Neural cell (in vitro differentiated cells): ENCODE results near the gene COPS9. TPM values are rescaled to one million over a fixed set of nuclear protein-coding genes. Genes with fewer than 3 reads are reported as not detected.
A peak's percentile ranks its signal among the peaks of the same experiment; 100 is the strongest.

Experiments used
- H2AFZ ChIP-seq: fragments of 200-600, 300-800 bp; sonication (generic), shearing (Covaris generic); 2 replicates; pipeline ENCODE4 v1.6.0; 2014; ENCODE audit warnings: low read depth, mild to moderate bottlenecking, antibody characterized with exemption, low read length, moderate library complexity
- H3F3A ChIP-seq: fragments of 200-600 bp; shearing (Covaris generic); 2 replicates; pipeline ENCODE4 v1.6.1; 2016; ENCODE audit warnings: mild to moderate bottlenecking, moderate library complexity, mixed read lengths, antibody characterized with exemption, low read length; ENCODE audit not compliant: insufficient read depth, poor library complexity, severe bottlenecking
- H3K27ac ChIP-seq: fragments of 200-600, 300-800 bp; sonication (generic), shearing (Covaris generic); 2 replicates; pipeline ENCODE4 v1.5.1; 2014; ENCODE audit warnings: mild to moderate bottlenecking, low read length, moderate library complexity
- H3K27me3 ChIP-seq: fragments of 300-800, 200-600 bp; sonication (generic), shearing (Covaris generic); 2 replicates; pipeline ENCODE4 v1.6.0; 2014; ENCODE audit warnings: mild to moderate bottlenecking, low read depth, low read length, moderate library complexity; ENCODE audit not compliant: insufficient read depth
- H3K36me3 ChIP-seq: fragments of 300-800, 200-600 bp; sonication (generic), shearing (Covaris generic); 2 replicates; pipeline ENCODE4 v1.5.1; 2014; ENCODE audit warnings: mild to moderate bottlenecking, antibody characterized with exemption, low read length, moderate library complexity; ENCODE audit not compliant: insufficient read depth
- H3K4me2 ChIP-seq: fragments of 300-800, 200-600 bp; sonication (generic), shearing (Covaris generic); 2 replicates; pipeline ENCODE4 v1.6.0; 2014; ENCODE audit warnings: mild to moderate bottlenecking, low read length
- H3K4me3 ChIP-seq: fragments of 300-800, 200-600 bp; sonication (generic), shearing (Covaris generic); 2 replicates; pipeline ENCODE4 v1.5.1; 2014; ENCODE audit warnings: mild to moderate bottlenecking, low read length, moderate library complexity
- H3K79me2 ChIP-seq: fragments of 200-600 bp; shearing (Covaris generic); replicated peaks from 2 replicates; pipeline ENCODE4 v1.6.0; 2014; ENCODE audit warnings: mild to moderate bottlenecking, low read length, moderate library complexity; ENCODE audit not compliant: insufficient read depth
- H3K9ac ChIP-seq: fragments of 300-800, 200-600 bp; sonication (generic), shearing (Covaris generic); 2 replicates; pipeline ENCODE4 v1.6.1; 2016; ENCODE audit warnings: mild to moderate bottlenecking, low read length, mixed read lengths
- H3K9me2 ChIP-seq: fragments of 200-600 bp; shearing (Covaris generic); 2 replicates; pipeline ENCODE4 v1.6.1; 2016; ENCODE audit warnings: mild to moderate bottlenecking, low read length, mixed read lengths; ENCODE audit not compliant: insufficient read depth
- H3K9me3 ChIP-seq: fragments of 200-600, 300-800 bp; sonication (generic), shearing (Covaris generic); 2 replicates; pipeline ENCODE4 v1.6.1; 2016; ENCODE audit warnings: mild to moderate bottlenecking, mixed run types, low read length, moderate library complexity, mixed read lengths
- H4K20me1 ChIP-seq: fragments of 200-600 bp; shearing (Covaris generic); 2 replicates; pipeline ENCODE4 v1.6.1; 2016; ENCODE audit warnings: mild to moderate bottlenecking, mixed run types; ENCODE audit not compliant: insufficient read depth
- CTCF ChIP-seq: fragments of 450-650 bp; IDR thresholded peaks from 2 replicates; pipeline ENCODE4 v1.5.1; 2014; ENCODE audit warnings: antibody characterized with exemption, mild to moderate bottlenecking, moderate library complexity; ENCODE audit not compliant: poor library complexity, severe bottlenecking
- EP300 ChIP-seq: fragments of 450-650 bp; conservative IDR thresholded peaks from 2 replicates; pipeline ENCODE4 v1.6.1; 2014; ENCODE audit warnings: antibody characterized with exemption, mild to moderate bottlenecking, moderate library complexity; ENCODE audit not compliant: poor library complexity, severe bottlenecking
- EZH2 ChIP-seq: fragments of 200-600, 300-800 bp; shearing (Covaris generic), sonication (generic); IDR thresholded peaks from 2 replicates; pipeline ENCODE4 v1.6.1; 2014; ENCODE audit warnings: antibody characterized with exemption, low read length, borderline replicate concordance, mild to moderate bottlenecking; ENCODE audit not compliant: insufficient read depth, poor library complexity, severe bottlenecking
- MXI1 ChIP-seq: fragments of 450-650 bp; conservative IDR thresholded peaks from 2 replicates; pipeline ENCODE4 v1.6.1; 2014; ENCODE audit warnings: antibody characterized with exemption, mild to moderate bottlenecking; ENCODE audit not compliant: poor library complexity, severe bottlenecking
- POLR2AphosphoS5 ChIP-seq: IDR thresholded peaks from 2 replicates; pipeline ENCODE4 v1.6.1; 2012
- RAD21 ChIP-seq: fragments of 450-650 bp; conservative IDR thresholded peaks from 2 replicates; pipeline ENCODE4 v1.6.1; 2014; ENCODE audit warnings: antibody characterized with exemption, mild to moderate bottlenecking, moderate library complexity
- REST ChIP-seq: IDR thresholded peaks from 2 replicates; pipeline ENCODE4 v1.6.1; 2012; ENCODE audit warnings: borderline replicate concordance
- SMC3 ChIP-seq: fragments of 450-650 bp; conservative IDR thresholded peaks from 2 replicates; pipeline ENCODE4 v1.6.1; 2014; ENCODE audit warnings: antibody characterized with exemption, mild to moderate bottlenecking, moderate library complexity; ENCODE audit not compliant: poor library complexity
- TAF1 ChIP-seq: IDR thresholded peaks from 2 replicates; pipeline ENCODE4 v1.6.1; 2012; ENCODE audit warnings: low read depth
- polyA minus RNA-seq: library from RNA; depleted of rRNA, polyadenylated mRNA; stranded (reverse); fragments of >200 nt; gene quantifications from 2 replicates; pipeline ENCODE4 v1.2.3, GENCODE V29; 2014
- polyA plus RNA-seq: library from polyadenylated mRNA; depleted of rRNA; stranded (reverse); fragments of >200 nt; gene quantifications from 2 replicates; pipeline ENCODE4 v1.2.3, GENCODE V29; 2014

The COPS9 gene
- polyA plus RNA-seq (295 and 359 TPM in 2 replicates), polyA minus RNA-seq (48.0 and 50.1 TPM in 2 replicates)

- Histone ChIP-seq H3K4me3 (peak within 1 kb of the TSS; percentile 99), H3K36me3 (no peaks in the 10 kb centered on the region), H3K4me2 (peak within 1 kb of the TSS; percentile 99), H3F3A (no peaks in the 10 kb centered on the region), H2AFZ (peak within 1 kb of the TSS; percentile 93), H3K9ac (peak within 1 kb of the TSS; percentile 83), H3K27me3 (no peaks in the 10 kb centered on the region), H4K20me1 (no peaks in the 10 kb centered on the region), H3K9me2 (no peaks in the 10 kb centered on the region), H3K9me3 (no peaks in the 10 kb centered on the region), H3K79me2 (peaks cover 23% of the 10 kb centered on the region), H3K27ac (peak within 1 kb of the TSS; percentile 18)
- TF ChIP-seq EZH2 (no peak), REST (no peak), POLR2AphosphoS5 (peak; percentile 92), MXI1 (peak; percentile 90), RAD21 (peak; percentile 18), CTCF (peak; percentile 28), EP300 (peak; percentile 29), TAF1 (peak; percentile 65), SMC3 (peak; percentile 39)
These were observed at the start of gene COPS9 for GRCh38 chr2:240136013-240136670. TSS of gene COPS9 (minus strand) at chr2:240136305. CDS start at chr2:240136284, 21 bp downstream.

GRCh38 chr2:240184656-240185055 is 48.6 kb upstream of the COPS9 start:
- H3F3A ChIP-seq, result no peaks in the 10 kb centered on the region
- no peaks in the 10 kb centered on the region for H3K9me2 ChIP-seq
- H3K4me3 ChIP-seq, result no peak overlapping the region
- TF ChIP-seq CTCF, result no peak
- TF ChIP-seq RAD21, result no peak
- no peak for TF ChIP-seq TAF1
- TF ChIP-seq SMC3, result no peak
- no peak for TF ChIP-seq EP300
- no peak for TF ChIP-seq POLR2AphosphoS5
- TF ChIP-seq MXI1, result no peak
- no peak for TF ChIP-seq REST
- TF ChIP-seq EZH2, result no peak
- H3K27ac ChIP-seq, result no peak overlapping the region
- no peaks in the 10 kb centered on the region for H4K20me1 ChIP-seq
- H3K79me2 ChIP-seq, result no peaks in the 10 kb centered on the region
- H2AFZ ChIP-seq, result no peak overlapping the region
- H3K9me3 ChIP-seq, result peaks cover 4% of the 10 kb centered on the region
- no peak overlapping the region for H3K4me2 ChIP-seq
- H3K9ac ChIP-seq, result no peak overlapping the region
- H3K27me3 ChIP-seq, result no peaks in the 10 kb centered on the region
- H3K36me3 ChIP-seq, result no peaks in the 10 kb centered on the region
